BJ (cell line): Measurements from ENCODE around the gene ABHD16B. TPM values are rescaled to one million over a fixed set of nuclear protein-coding genes. Genes with fewer than 3 reads are reported as not detected.

Experiments used
- CTCF ChIA-PET: fragments of 350-600 bp; formaldehyde crosslinking; extraction: SDS; loops from one replicate; lab custom pipeline; 2021; ENCODE audit warnings: antibody characterized with exemption, inconsistent platforms; lab: Yijun Ruan, JAX
- POLR2A ChIA-PET: fragments of 300-600 bp; sonication (Branson Sonifier 250); formaldehyde crosslinking; extraction: SDS; loops from one replicate; lab custom pipeline; 2021; ENCODE audit warnings: antibody characterized with exemption; lab: Charles Lee
- DNase-seq: peaks from one replicate; pipeline ENCODE4 v3.0.0-alpha.2; 2011; ENCODE audit warnings: low read depth
- H3K27me3 ChIP-seq: 2 replicates; pipeline ENCODE4 v1.6.0; 2011; ENCODE audit warnings: low read length; ENCODE audit not compliant: control insufficient read depth, insufficient read depth
- H3K36me3 ChIP-seq: 2 replicates; pipeline ENCODE4 v1.5.1; 2011; ENCODE audit warnings: low read length; ENCODE audit not compliant: control insufficient read depth, insufficient read depth
- H3K4me3 ChIP-seq: 2 replicates; pipeline ENCODE4 v1.5.1; 2011; ENCODE audit warnings: low read depth, mild to moderate bottlenecking, control low read depth, low read length
- CTCF ChIP-seq: IDR thresholded peaks from 2 replicates; pipeline ENCODE4 v1.5.1; 2011; ENCODE audit warnings: low read depth, mild to moderate bottlenecking, control low read depth, inconsistent platforms, low read length, moderate library complexity; ENCODE audit not compliant: insufficient read depth
- polyA plus RNA-seq: library from polyadenylated mRNA; depleted of rRNA; stranded (reverse); fragments of >200 nt; gene quantifications from 2 replicates; pipeline ENCODE4 v1.2.3, GENCODE V29; 2011

The ABHD16B gene
- polyA plus RNA-seq, 1 experiment = not detected

GRCh38 chr20:63821811-63822210 lies 39.5 kb upstream of the ABHD16B start:
- POLR2A ChIA-PET = no interaction called here
- no peak for TF ChIP-seq CTCF
- Histone ChIP-seq H3K27me3 (peaks cover 4% of the 10 kb centered on the region), H3K4me3 (no peak overlapping the region), H3K36me3 (no peaks in the 10 kb centered on the region)
- DNase-seq = no peak
- CTCF ChIA-PET = interaction anchor here (1.3 kb wide), 1 partner anchor 35 kb away, joined by 6 read pairs; no protein-coding TSS in a partner anchor

GRCh38 chr20:63822276-63822696 lies 39.0 kb upstream of the ABHD16B start:
- peaks cover 4% of the 10 kb centered on the region for H3K27me3 ChIP-seq
- no peak for TF ChIP-seq CTCF
- POLR2A ChIA-PET = no interaction called here
- no peaks in the 10 kb centered on the region for H3K36me3 ChIP-seq
- no peak overlapping the region for H3K4me3 ChIP-seq
- DNase-seq = no peak
- CTCF ChIA-PET = interaction anchor here (1.3 kb wide), 1 partner anchor 36 kb away, joined by 6 read pairs; no protein-coding TSS in a partner anchor

- POLR2A ChIA-PET = no interaction called here
Observed at GRCh38 chr20:63823691-63824311, 37.5 kb upstream of the ABHD16B start.

GRCh38 chr20:63825331-63826118 lies 35.8 kb upstream of the ABHD16B start:
- POLR2A ChIA-PET = no interaction called here
- H3K4me3 ChIP-seq = no peak overlapping the region
- no peak for TF ChIP-seq CTCF
- no peak for DNase-seq
- peaks cover 18% of the 10 kb centered on the region for H3K27me3 ChIP-seq
- no peaks in the 10 kb centered on the region for H3K36me3 ChIP-seq
- CTCF ChIA-PET = no interaction called here

More at GRCh38 chr20:63823691-63824311, 37.5 kb upstream of the ABHD16B start:
- Histone ChIP-seq H3K4me3 (no peak overlapping the region), H3K27me3 (peaks cover 9% of the 10 kb centered on the region), H3K36me3 (no peaks in the 10 kb centered on the region)
- no peak for DNase-seq
- CTCF ChIA-PET = no interaction called here
- TF ChIP-seq CTCF = no peak

- CTCF ChIA-PET = no interaction called here
- TF ChIP-seq CTCF = no peak
- Histone ChIP-seq H3K27me3 (peaks cover 18% of the 10 kb centered on the region), H3K36me3 (no peaks in the 10 kb centered on the region), H3K4me3 (no peak overlapping the region)
- no peak for DNase-seq
- POLR2A ChIA-PET = no interaction called here
Observed at GRCh38 chr20:63826753-63827152, 34.5 kb upstream of the ABHD16B start.
